Measurements from ENCODE around the gene GRIFIN. TPM values are rescaled to one million over a fixed set of nuclear protein-coding genes. Genes with fewer than 3 reads are reported as not detected.
A peak's percentile ranks its signal among the peaks of the same experiment; 100 is the strongest.

Gene GRIFIN
- total and polyA plus RNA-seq, 10 donors = not detected

DNA sequence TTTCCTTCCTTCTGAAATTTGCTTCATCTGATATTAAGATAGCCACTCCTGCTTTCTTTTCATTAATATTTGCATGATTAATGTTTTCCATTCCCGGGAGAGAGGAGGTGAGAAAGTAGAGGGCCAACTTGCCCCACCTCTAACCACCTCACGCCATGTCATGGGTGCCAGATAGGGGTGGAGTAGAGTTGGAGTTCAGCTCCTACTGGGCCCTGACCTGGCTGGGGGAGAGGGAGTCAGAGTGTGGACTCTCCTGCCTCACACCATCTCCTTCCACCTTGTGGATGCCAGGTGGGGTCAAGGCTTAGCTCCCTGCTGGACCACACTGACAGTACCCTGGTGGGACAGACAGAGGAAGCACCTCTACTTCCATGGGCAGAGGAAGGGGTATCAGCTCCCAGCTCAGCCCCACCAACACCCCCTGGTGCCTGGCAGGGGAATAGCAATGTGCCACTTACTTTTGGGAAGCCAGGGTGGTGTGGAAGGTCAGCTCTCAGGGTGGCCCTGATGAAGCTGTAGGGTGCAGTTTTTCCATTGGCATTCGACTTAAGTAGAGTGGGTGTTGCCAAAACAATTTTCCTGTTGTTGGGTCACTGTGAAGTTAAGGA, 44.8 kb downstream of the GRIFIN start:
- intact Hi-C loops (cut with DNase I; ENCODE audit: low total_unique reads) = no loop called here
- WGBS, 5 donors = 67 to 89% (median 78%) methylated on average over 3 of the region's 3 CpGs
- Histone ChIP-seq H3K4me1 (peaks cover 0 to 34% (median 11%) of the 10 kb centered on the region in 6 donors), H3K36me3 (peaks cover 0 to 55% (median 34%) of the 10 kb centered on the region in 6 donors), H3K4me3 (no peak overlapping the region), H3K9me3 (peaks cover 0 to 20% (median 12%) of the 10 kb centered on the region in 8 donors), H3K27me3 (replicated peaks in 1 of 7) (no peaks in the 10 kb centered on the region), H3K27ac (peak overlapping the region in 6 of 8 donors; percentile 26 to 70 (median 58))
- DNase-seq = no peak
- TF ChIP-seq POLR2A (IDR thresholded peaks at IDR 0.05) (no peak), POLR2AphosphoS5 (IDR thresholded peaks at IDR 0.05) (peak in 1 of 3 donors; percentile 14)
- TF ChIP-seq, protein P1, sequence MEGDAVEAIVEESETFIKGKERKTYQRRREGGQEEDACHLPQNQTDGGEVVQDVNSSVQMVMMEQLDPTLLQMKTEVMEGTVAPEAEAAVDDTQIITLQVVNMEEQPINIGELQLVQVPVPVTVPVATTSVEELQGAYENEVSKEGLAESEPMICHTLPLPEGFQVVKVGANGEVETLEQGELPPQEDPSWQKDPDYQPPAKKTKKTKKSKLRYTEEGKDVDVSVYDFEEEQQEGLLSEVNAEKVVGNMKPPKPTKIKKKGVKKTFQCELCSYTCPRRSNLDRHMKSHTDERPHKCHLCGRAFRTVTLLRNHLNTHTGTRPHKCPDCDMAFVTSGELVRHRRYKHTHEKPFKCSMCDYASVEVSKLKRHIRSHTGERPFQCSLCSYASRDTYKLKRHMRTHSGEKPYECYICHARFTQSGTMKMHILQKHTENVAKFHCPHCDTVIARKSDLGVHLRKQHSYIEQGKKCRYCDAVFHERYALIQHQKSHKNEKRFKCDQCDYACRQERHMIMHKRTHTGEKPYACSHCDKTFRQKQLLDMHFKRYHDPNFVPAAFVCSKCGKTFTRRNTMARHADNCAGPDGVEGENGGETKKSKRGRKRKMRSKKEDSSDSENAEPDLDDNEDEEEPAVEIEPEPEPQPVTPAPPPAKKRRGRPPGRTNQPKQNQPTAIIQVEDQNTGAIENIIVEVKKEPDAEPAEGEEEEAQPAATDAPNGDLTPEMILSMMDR (IDR thresholded peaks at IDR 0.05 in 8 of 11, conservative IDR thresholded peaks at IDR 0.05 in 3 of 11) = peak; percentile 7 to 65 (median 50)

DNA sequence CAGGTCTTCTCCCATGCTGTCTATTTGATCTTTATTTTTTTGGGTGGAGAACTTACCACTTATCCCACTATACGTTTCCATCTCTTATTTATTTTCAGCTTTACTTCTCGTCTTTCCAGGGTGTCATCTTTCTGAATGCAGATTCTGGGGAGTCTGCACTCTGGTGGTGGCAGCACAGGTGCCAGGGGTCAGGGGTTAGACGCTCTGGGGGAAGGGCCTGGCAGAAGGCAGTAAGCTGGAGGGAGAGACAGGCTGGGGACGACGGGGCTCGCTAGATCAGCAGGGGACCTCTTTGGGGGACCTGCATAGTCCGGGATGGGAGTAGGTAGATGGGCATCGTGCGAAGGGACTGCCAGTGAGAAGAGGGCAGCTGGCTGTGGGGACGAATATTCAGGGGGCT, 50.4 kb downstream of the GRIFIN start:
- DNase-seq = no peak
- TF ChIP-seq POLR2AphosphoS5 (IDR thresholded peaks at IDR 0.05) (no peak), POLR2A (IDR thresholded peaks at IDR 0.05) (no peak)
- TF ChIP-seq, protein P1 (IDR thresholded peaks at IDR 0.05 in 8 of 11, conservative IDR thresholded peaks at IDR 0.05 in 3 of 11) = no peak
- peaks cover 0 to 11% (median 5%) of the 10 kb centered on the region in 8 donors for H3K9me3 ChIP-seq
- WGBS, 5 donors = 91 to 95% (median 93%) methylated on average over 10 of the region's 10 CpGs
- no peaks in the 10 kb centered on the region for H3K27me3 ChIP-seq (replicated peaks in 1 of 7)
- intact Hi-C loops (cut with DNase I; ENCODE audit: low total_unique reads) = no loop called here
- peaks cover 0 to 30% (median 16%) of the 10 kb centered on the region in 6 donors for H3K4me1 ChIP-seq
- H3K4me3 ChIP-seq = no peak overlapping the region
- peaks cover 0 to 29% (median 0%) of the 10 kb centered on the region in 6 donors for H3K36me3 ChIP-seq
- no peak overlapping the region for H3K27ac ChIP-seq

Other genes with a start within 250 kb of the GRIFIN start
- 100 to 1,000 TPM in 1 of 7 donors, 10 to 100 TPM in 6; 47.3 to 104 (median 62.0) TPM for gene MAD1L1, start 243.5 kb downstream of the GRIFIN start, total RNA-seq
- gene MAD1L1, start 243.5 kb downstream of the GRIFIN start, polyA plus RNA-seq = 100 to 1,000 TPM in 1 of 3 donors, 10 to 100 TPM in 2; 48.8 to 118 (median 75.0) TPM
- 10 to 100 TPM; 19.0 to 24.7 (median 23.3) TPM for gene MRM2, start 234.2 kb downstream of the GRIFIN start, total RNA-seq
- 10 to 100 TPM; 24.1 to 35.8 (median 27.2) TPM for gene MRM2, start 234.2 kb downstream of the GRIFIN start, polyA plus RNA-seq
- gene NUDT1, start 234.2 kb downstream of the GRIFIN start, total RNA-seq = 10 to 100 TPM; 13.7 to 29.4 (median 20.4) TPM
- gene NUDT1, start 234.2 kb downstream of the GRIFIN start, polyA plus RNA-seq = 10 to 100 TPM; 38.2 to 69.3 (median 42.4) TPM
- gene SNX8, start 162.0 kb downstream of the GRIFIN start, total RNA-seq = 100 to 1,000 TPM in 2 of 7 donors, 10 to 100 TPM in 5; 74.0 to 196 (median 93.6) TPM
- 10 to 100 TPM; 48.8 to 63.8 (median 52.1) TPM for gene SNX8, start 162.0 kb downstream of the GRIFIN start, polyA plus RNA-seq
- gene EIF3B, start 121.6 kb downstream of the GRIFIN start, total RNA-seq = 100 to 1,000 TPM in 6 of 7 donors, 10 to 100 TPM in 1; 79.6 to 150 (median 116) TPM
- 100 to 1,000 TPM in 1 of 3 donors, 10 to 100 TPM in 2; 78.1 to 117 (median 96.9) TPM for gene EIF3B, start 121.6 kb downstream of the GRIFIN start, polyA plus RNA-seq
- 10 to 100 TPM; 28.2 to 51.4 (median 33.2) TPM for gene CHST12, start 72.8 kb downstream of the GRIFIN start, total RNA-seq
- 10 to 100 TPM in 2 of 3 donors, 1 to 10 TPM in 1; 7.7 to 14.4 (median 11.7) TPM for gene CHST12, start 72.8 kb downstream of the GRIFIN start, polyA plus RNA-seq
- gene LFNG, start 43.4 kb upstream of the GRIFIN start, total RNA-seq = 10 to 100 TPM; 33.3 to 47.4 (median 42.3) TPM
- gene LFNG, start 43.4 kb upstream of the GRIFIN start, polyA plus RNA-seq = 10 to 100 TPM; 21.2 to 22.4 (median 21.6) TPM
- 10 to 100 TPM; 25.3 to 37.3 (median 32.2) TPM for gene BRAT1, start 79.1 kb upstream of the GRIFIN start, total RNA-seq
- 10 to 100 TPM; 26.6 to 50.9 (median 48.9) TPM for gene BRAT1, start 79.1 kb upstream of the GRIFIN start, polyA plus RNA-seq
- gene IQCE, start 82.6 kb upstream of the GRIFIN start, total RNA-seq = 10 to 100 TPM in 6 of 7 donors, 1 to 10 TPM in 1; 7.1 to 17.1 (median 13.2) TPM
- gene IQCE, start 82.6 kb upstream of the GRIFIN start, polyA plus RNA-seq = 1 to 10 TPM; 1.2 to 4.4 (median 2.2) TPM
- gene TTYH3, start 155.6 kb upstream of the GRIFIN start, total RNA-seq = 100 to 1,000 TPM in 2 of 7 donors, 10 to 100 TPM in 5; 62.6 to 158 (median 86.0) TPM
- gene TTYH3, start 155.6 kb upstream of the GRIFIN start, polyA plus RNA-seq = 10 to 100 TPM; 11.9 to 33.0 (median 13.1) TPM
- gene AMZ1, start 211.8 kb upstream of the GRIFIN start, total RNA-seq = 1 to 10 TPM in 6 of 7 donors, under 1 TPM in 1; 0.97 to 3.4 (median 1.9) TPM
- 1 to 10 TPM in 1 of 3 donors, under 1 TPM in 2; 0.20 to 1.6 (median 0.57) TPM for gene AMZ1, start 211.8 kb upstream of the GRIFIN start, polyA plus RNA-seq

Measured in spleen (tissue), 11 donors.